Globus pallidus (tissue), 1 donor: Measurements from ENCODE around the gene FOSL2.
A peak's percentile ranks its signal among the peaks of the same experiment; 100 is the strongest.

Experiments used
- DNase-seq: peaks from one replicate; pipeline ENCODE4 v3.0.0-alpha.2; 2015; ENCODE audit warnings: low spot score

FOSL2 gene

GRCh38 chr2:28395334-28396061 is 2.8 kb downstream of the FOSL2 start:
- peak; percentile 12 for DNase-seq

DNA sequence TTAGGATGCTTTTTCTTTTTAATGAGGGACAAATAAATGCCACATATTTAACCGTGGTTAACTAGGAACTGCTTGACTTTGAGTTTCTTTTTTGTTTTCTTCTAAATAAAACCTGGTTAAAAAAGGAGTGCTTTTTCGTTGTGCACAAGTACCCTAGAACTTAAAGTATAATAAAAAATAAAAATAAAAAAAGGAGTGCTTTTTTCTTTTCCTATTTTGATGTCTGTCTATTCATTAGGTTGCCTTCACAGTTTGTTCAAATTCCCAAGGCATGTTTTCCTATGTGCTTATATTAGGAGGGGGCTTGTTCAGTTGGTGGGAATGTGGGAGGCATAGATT is 4.4 kb downstream of the FOSL2 start:
- DNase-seq = no peak

DNA sequence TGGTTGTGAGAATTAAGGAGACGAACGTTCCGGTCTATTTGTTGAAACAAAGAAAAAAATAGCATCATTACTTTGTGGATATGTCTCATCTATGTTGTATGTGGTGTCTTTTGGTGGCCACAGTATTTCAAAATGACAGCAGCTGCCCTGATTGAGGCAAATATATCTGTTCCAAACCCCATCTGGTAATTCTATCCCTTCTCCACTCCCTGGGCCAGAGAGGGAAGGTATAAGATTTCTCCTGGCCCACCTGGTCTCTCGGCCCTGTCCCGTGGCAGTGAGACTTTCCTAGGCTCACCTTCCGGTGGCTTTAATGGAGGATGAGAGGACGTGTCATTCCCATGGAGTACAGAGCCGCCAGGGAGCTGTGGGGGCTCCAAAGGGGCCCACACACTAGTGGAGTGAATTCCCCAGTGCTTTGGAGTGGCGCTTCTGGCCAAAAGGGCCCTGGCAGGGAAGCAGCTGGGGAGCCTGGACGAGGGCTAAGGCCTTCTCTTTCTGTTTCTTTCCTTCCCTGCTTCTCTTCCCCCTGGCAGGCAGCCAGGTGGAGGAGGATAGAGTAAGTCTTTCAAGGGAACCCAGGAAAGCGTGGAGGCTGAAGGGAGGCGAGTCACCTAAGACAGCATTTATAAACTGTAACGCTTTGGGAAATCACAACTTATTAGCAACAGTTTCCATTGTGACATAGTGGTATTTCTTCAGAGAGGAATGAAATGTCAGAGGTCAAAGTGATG is 5.6 kb downstream of the FOSL2 start:
- DNase-seq = no peak

- DNase-seq = no peak
Observed at GRCh38 chr2:28399289-28399688, 6.6 kb downstream of the FOSL2 start.

DNA sequence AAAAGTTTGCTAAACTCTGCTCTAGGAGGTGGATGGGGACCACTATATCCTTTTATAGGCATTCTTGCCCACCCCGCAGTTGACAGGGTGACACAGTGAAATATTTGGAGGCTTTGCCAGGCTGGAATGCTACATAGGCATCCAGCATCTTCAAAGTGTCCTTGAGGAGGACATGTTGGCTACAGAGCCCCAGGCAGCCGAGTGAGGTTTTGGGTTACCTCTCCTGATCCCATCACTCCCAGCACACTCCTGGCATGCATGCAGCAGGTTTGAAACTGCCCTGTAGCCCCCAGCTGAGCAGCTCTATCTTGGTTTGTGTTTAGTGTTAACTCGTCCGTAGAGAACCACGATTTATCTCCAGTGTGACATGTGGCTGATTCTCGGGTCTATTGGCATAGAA is 7.3 kb downstream of the FOSL2 start:
- DNase-seq = no peak

GRCh38 chr2:28400419-28400818 is 7.8 kb downstream of the FOSL2 start:
- no peak for DNase-seq

DNA sequence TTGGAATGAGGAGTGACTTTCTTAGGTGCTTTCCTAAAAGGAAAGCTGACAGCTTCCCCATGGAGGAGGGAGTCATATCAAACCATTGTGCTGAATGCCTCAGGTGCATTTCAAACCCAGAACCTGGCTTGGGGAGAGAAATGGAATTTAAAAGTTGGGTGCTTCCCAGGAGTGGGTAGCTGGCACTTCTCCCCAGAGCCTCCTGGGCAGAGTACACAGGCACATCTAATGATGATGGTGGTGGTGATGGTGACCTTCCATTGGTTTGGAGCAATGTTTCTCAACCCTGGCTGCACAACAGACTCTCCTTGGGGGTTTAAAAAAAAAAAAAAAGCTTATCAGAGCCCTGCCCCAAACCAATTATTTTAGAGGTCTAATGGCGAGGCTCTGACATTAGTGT is 8.3 kb downstream of the FOSL2 start:
- DNase-seq = no peak

GRCh38 chr2:28401411-28401810 is 8.8 kb downstream of the FOSL2 start:
- no peak for DNase-seq

DNA sequence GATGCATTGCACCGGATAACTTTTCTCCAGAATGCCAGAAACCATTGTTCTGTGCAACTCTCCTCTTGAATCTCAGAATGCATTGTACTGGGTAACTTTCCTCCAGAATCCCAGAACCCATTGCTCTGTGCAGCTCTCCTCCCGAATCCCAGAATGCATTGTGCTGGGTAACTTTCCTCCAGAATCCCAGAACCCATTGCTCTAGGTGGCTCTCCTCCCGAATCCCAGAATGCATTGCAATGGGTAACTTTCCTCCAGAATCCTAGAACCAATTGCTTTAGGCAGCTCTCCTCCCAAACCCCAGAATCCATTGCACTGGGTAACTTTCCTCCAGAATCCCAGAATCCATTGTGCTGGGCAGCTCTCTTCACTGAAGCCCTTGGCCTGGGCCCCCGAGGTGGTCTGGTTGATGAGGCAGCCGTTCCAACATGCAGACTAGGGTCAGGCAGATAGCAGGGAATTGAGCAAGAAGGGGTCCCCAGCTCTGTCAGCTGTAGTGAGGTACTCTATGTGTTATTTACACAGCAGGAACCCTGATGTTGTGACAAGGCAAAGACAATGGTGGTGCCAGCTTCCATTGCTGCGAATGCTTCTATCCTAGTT is 9.4 kb downstream of the FOSL2 start:
- no peak for DNase-seq

GRCh38 chr2:28403370-28403956 is 10.8 kb downstream of the FOSL2 start:
- no peak for DNase-seq

DNA sequence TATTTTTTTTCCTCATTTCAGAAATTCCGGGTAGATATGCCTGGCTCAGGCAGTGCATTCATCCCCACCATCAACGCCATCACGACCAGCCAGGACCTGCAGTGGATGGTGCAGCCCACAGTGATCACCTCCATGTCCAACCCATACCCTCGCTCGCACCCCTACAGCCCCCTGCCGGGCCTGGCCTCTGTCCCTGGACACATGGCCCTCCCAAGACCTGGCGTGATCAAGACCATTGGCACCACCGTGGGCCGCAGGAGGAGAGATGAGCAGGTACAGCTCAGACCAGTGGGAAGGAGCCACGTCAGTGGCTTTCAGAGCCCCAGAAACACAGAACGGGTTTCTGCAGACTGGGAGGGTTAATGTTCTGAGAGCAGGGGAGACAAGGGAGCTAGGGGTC is 11.4 kb downstream of the FOSL2 start:
- no peak for DNase-seq

- no peak for DNase-seq
Observed at GRCh38 chr2:28405537-28405936, 12.9 kb downstream of the FOSL2 start.

DNA sequence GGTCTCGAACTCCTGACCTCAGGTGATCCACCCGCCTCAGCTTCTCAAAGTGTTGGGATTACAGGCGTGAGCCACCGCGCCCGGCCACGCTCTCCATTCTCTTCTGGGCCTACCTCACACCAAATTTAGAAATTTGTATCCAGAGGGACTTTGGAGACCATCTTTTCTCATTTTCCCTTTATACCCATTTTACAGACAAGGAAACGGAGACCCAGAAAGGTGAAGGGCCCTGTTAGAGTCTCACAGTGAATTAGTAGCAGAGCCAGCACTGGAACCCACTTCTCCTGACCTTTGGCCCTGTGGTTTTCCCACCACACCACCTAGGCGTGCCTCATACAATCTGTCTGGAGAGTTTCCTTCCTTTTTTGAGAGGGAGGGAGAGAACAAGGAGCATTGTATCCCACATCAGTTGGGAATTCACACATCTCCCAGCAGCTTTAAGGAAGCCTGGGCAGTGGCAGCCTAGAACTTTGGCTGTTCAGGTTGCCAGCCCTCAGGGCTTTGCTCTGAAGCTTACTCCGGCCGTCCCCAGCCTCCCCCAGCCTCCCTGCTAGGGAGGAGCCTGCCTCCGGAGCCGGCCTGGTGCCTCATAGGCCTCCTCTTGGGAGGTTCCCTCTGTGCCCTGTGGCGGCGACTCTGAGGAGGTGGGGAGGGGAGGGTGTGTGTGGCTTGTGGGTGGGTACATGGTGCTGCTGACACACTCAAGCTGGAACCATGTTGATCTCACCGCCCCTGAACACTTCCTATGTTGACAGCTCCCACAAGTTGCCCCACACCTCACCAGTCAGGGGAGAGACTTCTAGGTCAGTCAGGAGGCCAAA is 13.8 kb downstream of the FOSL2 start:
- no peak for DNase-seq

GRCh38 chr2:28407131-28407975 is 14.7 kb downstream of the FOSL2 start:
- no peak for DNase-seq

- no peak for DNase-seq
Observed at GRCh38 chr2:28407976-28408690, 15.5 kb downstream of the FOSL2 start.

- DNase-seq = no peak
Observed at GRCh38 chr2:28408764-28409599, 16.3 kb downstream of the FOSL2 start.

- no peak for DNase-seq
Observed at GRCh38 chr2:28411166-28411755, 18.6 kb downstream of the FOSL2 start.

DNA sequence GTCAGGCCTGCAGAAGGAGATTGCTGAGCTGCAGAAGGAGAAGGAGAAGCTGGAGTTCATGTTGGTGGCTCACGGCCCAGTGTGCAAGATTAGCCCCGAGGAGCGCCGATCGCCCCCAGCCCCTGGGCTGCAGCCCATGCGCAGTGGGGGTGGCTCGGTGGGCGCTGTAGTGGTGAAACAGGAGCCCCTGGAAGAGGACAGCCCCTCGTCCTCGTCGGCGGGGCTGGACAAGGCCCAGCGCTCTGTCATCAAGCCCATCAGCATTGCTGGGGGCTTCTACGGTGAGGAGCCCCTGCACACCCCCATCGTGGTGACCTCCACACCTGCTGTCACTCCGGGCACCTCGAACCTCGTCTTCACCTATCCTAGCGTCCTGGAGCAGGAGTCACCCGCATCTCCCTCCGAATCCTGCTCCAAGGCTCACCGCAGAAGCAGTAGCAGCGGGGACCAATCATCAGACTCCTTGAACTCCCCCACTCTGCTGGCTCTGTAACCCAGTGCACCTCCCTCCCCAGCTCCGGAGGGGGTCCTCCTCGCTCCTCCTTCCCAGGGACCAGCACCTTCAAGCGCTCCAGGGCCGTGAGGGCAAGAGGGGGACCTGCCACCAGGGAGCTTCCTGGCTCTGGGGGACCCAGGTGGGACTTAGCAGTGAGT is 19.4 kb downstream of the FOSL2 start:
- DNase-seq = no peak
